Gastrocnemius medialis (tissue), 4 donors: Measurements from ENCODE around the gene KLHDC4. TPM values are rescaled to one million over a fixed set of nuclear protein-coding genes. Genes with fewer than 3 reads are reported as not detected.

Experiments
- ATAC-seq, 2 donors: fragments of 150-250 bp; one replicate each; pipeline ENCODE4 v1.9.1; 2016
- DNase-seq, 2 donors: peaks; one replicate each; pipeline ENCODE4 v3.0.0-alpha.2; 2019
- H3K27ac ChIP-seq, 4 donors: fragments of 200-600 bp; sonication (generic); 1 replicate in 1 of 4; 2 replicates in 3 of 4; pipeline ENCODE4 v1.5.1; 2016 to 2018; ENCODE audit warnings: mild to moderate bottlenecking in 2 of 4, moderate library complexity in 1 of 4
- H3K27me3 ChIP-seq, 3 donors: fragments of 200-600 bp; sonication (generic) in 2 of 3; 1 replicate in 1 of 3; 2 replicates in 2 of 3; pipeline versions ENCODE4 v1.5.1 to v1.6.0; 2016 to 2019; ENCODE audit warnings: mild to moderate bottlenecking in 1 of 3, moderate library complexity in 1 of 3
- H3K36me3 ChIP-seq, 2 donors: fragments of 200-600 bp; sonication (generic) in 1 of 2; one replicate each; pipeline ENCODE4 v1.5.1; 2017 to 2018
- H3K4me1 ChIP-seq, 2 donors: fragments of 200-600 bp; sonication (generic) in 1 of 2; one replicate each; pipeline ENCODE4 v1.5.1; 2016 to 2017; ENCODE audit warnings: mild to moderate bottlenecking in 2 of 2
- H3K4me3 ChIP-seq, 4 donors: fragments of 200-600 bp; sonication (generic) in 3 of 4; 1 replicate in 1 of 4; 2 replicates in 3 of 4; pipeline ENCODE4 v1.5.1; 2016 to 2019; ENCODE audit warnings: mild to moderate bottlenecking in 2 of 4
- H3K9me3 ChIP-seq, 3 donors: fragments of 200-600 bp; sonication (generic) in 2 of 3; 1 replicate in 1 of 3; 2 replicates in 2 of 3; pipeline ENCODE4 v1.5.1; 2016 to 2019
- POLR2A ChIP-seq, 2 donors: fragments of 450-650 bp; IDR thresholded peaks; one replicate each; pipeline ENCODE4 v1.6.1; 2017; ENCODE audit warnings: antibody characterized with exemption in 2 of 2, mild to moderate bottlenecking in 2 of 2, moderate library complexity in 2 of 2
- in situ Hi-C, 4 donors: fragments of 200-750 bp; cut with MboI; loops; one replicate each; pipeline versions ENCODE4 v1.15.0 to v1.8.0; 2017; ENCODE audit warnings: low sequenced_read_pairs in 4 of 4
- intact Hi-C: fragments of 100-400 bp; cut with DNase I; formaldehyde crosslinking; loops from one replicate; pipeline ENCODE4 v1.15.1; 2023; ENCODE audit warnings: low total_unique reads
- total RNA-seq, 4 donors: library from RNA; depleted of rRNA; stranded (reverse); fragments of >200 nt; gene quantifications; one replicate each; pipeline versions ENCODE4 v1.1.0 to v1.2.3, GENCODE V29; 2016
- TF ChIP-seq, protein P1 (sequence below), 5 experiments: fragments of 450-650 bp in 3 of 5; fragments of 200-600 bp in 2 of 5; sonication (generic) in 2 of 5; IDR thresholded peaks in 4 of 5; conservative IDR thresholded peaks in 1 of 5; 1 replicate in 4 of 5; 2 replicates in 1 of 5; pipeline ENCODE4 v1.5.1; 2016 to 2019; ENCODE audit warnings: antibody characterized with exemption in 5 of 5, mild to moderate bottlenecking in 3 of 5, moderate library complexity in 3 of 5

Gene KLHDC4
- total RNA-seq, 4 donors from 2014 or later, result 8.2 to 12.7 (median 10.4) TPM

DNA sequence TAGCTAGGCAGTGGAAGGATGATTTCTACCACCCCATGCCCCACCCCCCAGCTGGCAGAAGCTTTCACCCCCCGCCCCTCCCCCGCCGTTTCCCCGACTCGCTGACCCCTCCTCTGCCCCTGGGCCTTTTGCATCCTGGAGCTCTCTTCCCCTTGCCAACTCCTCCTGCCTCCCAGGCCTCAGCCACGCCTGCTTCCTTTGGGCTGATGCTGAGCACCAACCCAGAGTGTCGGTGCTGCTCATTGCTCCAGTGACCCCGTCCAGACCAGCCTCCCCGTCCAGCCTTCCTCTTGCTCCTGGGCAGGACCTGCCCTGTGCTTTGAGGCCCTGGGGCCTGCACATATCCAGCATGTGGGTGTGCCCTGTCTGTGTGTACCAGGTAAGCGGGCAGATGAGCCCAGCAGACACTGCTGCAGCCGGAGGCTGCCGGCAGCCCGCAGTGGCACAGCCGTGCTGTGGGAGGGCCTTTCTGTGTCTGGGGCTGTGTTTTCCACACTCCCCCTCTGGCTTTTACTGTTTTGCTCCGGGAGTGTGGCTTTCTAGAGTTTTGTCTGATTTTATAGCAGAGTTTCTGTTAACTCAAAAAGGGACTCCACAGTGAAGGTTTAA is 90.6 kb downstream of the KLHDC4 start:
- DNase-seq, result no peak
- no peak overlapping the region for H3K27ac ChIP-seq
- H3K9me3 ChIP-seq, result no peaks in the 10 kb centered on the region
- TF ChIP-seq POLR2A (IDR thresholded peaks at IDR 0.05), result no peak
- TF ChIP-seq, protein P1, sequence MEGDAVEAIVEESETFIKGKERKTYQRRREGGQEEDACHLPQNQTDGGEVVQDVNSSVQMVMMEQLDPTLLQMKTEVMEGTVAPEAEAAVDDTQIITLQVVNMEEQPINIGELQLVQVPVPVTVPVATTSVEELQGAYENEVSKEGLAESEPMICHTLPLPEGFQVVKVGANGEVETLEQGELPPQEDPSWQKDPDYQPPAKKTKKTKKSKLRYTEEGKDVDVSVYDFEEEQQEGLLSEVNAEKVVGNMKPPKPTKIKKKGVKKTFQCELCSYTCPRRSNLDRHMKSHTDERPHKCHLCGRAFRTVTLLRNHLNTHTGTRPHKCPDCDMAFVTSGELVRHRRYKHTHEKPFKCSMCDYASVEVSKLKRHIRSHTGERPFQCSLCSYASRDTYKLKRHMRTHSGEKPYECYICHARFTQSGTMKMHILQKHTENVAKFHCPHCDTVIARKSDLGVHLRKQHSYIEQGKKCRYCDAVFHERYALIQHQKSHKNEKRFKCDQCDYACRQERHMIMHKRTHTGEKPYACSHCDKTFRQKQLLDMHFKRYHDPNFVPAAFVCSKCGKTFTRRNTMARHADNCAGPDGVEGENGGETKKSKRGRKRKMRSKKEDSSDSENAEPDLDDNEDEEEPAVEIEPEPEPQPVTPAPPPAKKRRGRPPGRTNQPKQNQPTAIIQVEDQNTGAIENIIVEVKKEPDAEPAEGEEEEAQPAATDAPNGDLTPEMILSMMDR (IDR thresholded peaks at IDR 0.05 in 4 of 5, conservative IDR thresholded peaks at IDR 0.05 in 1 of 5), result no peak
- no peak overlapping the region for H3K4me3 ChIP-seq
- intact Hi-C loops (no loop called here), in situ Hi-C loops (no loop called here)
- H3K36me3 ChIP-seq, result no peaks in the 10 kb centered on the region
- H3K4me1 ChIP-seq, result no peaks in the 10 kb centered on the region
- ATAC-seq, result no peak
- peaks cover 10 to 17% (median 16%) of the 10 kb centered on the region in 3 donors for H3K27me3 ChIP-seq

DNA sequence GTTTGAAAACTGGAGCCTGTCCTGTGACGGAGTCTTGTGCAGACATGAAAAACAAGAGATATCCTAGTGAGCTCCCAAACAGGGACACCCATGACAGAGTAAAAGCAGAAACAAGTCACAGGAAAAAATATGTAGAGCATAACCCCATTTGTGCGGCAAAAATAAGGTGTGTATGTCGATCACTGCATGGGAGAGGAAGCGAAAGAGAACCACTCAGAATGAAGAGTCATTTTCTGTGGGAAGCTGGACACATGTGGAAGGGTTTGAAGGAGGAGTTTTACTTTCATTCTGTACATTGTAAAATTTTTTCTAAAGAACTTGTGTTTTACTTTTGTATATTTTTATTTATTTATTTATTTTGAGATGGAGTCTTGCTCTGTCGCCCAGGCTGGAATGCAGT is 91.4 kb downstream of the KLHDC4 start:
- Histone ChIP-seq H3K9me3 (no peaks in the 10 kb centered on the region), H3K27ac (no peak overlapping the region), H3K27me3 (peaks cover 9 to 13% (median 10%) of the 10 kb centered on the region in 3 donors), H3K4me1 (no peaks in the 10 kb centered on the region), H3K36me3 (no peaks in the 10 kb centered on the region), H3K4me3 (no peak overlapping the region)
- intact Hi-C loops, result no loop called here
- DNase-seq (no peak), ATAC-seq (no peak)
- TF ChIP-seq POLR2A (IDR thresholded peaks at IDR 0.05), result no peak
- TF ChIP-seq, protein P1 (IDR thresholded peaks at IDR 0.05 in 4 of 5, conservative IDR thresholded peaks at IDR 0.05 in 1 of 5), result no peak
- in situ Hi-C loops, result no loop called here

DNA sequence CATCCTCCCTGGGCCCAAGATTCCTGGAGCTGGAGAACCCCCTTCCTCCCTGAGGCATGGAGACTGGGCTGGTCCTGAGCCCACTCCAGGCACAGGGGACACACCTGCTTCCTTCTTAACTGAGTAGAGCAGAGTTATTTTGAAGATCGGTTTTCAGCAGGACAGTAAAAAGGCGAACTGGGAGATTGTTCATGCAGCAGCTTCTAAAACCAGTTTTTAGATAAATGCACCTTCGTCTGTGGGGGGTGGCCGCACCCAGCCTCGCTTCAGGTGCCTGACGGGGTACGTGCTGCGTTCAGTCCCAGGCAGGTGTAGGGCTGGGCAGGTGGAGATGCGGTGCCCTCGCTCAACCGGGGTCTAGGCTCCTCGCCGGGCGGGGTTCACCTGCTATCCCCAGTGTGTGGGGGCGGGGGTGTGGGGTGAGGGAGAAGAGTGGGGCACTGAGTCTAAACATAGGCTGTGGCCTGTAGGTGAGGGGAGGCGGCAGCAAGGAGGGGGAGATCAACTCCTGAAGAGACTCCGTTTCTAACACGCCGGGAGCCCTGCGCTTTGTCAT is 94.0 kb downstream of the KLHDC4 start:
- intact Hi-C loops (no loop called here), in situ Hi-C loops (no loop called here)
- no peaks in the 10 kb centered on the region for H3K36me3 ChIP-seq
- TF ChIP-seq POLR2A (IDR thresholded peaks at IDR 0.05), result no peak
- TF ChIP-seq, protein P1 (IDR thresholded peaks at IDR 0.05 in 4 of 5, conservative IDR thresholded peaks at IDR 0.05 in 1 of 5), result no peak
- no peak for ATAC-seq
- no peak overlapping the region for H3K4me3 ChIP-seq
- H3K27me3 ChIP-seq, result peaks cover 4 to 14% (median 7%) of the 10 kb centered on the region in 3 donors
- no peak for DNase-seq
- H3K4me1 ChIP-seq, result no peaks in the 10 kb centered on the region
- no peak overlapping the region for H3K27ac ChIP-seq
- H3K9me3 ChIP-seq, result no peaks in the 10 kb centered on the region

DNA sequence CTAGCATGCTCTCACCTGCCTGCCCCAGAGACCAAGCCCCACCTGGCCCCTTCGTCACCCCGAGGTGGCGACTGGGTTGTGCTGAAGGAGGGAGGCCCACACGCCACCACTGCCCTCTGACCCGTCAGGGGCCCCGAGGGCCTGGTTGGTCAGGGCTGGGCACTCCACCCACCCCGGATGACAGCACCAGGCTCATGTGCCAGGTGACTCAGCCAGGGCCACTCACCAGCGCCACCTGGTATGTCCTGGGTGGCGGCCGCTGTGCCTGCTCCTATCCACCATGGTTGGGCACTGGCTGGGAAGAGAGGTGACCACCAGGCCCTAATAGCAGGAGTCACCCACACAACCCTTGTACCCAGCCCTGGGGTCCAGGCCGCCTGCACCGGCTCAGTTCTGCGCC is 94.6 kb downstream of the KLHDC4 start:
- ATAC-seq (no peak), DNase-seq (no peak)
- no peaks in the 10 kb centered on the region for H3K4me1 ChIP-seq
- no peak overlapping the region for H3K27ac ChIP-seq
- no peaks in the 10 kb centered on the region for H3K36me3 ChIP-seq
- H3K4me3 ChIP-seq, result no peak overlapping the region
- TF ChIP-seq, protein P1 (IDR thresholded peaks at IDR 0.05 in 4 of 5, conservative IDR thresholded peaks at IDR 0.05 in 1 of 5), result no peak
- TF ChIP-seq POLR2A (IDR thresholded peaks at IDR 0.05), result no peak
- peaks cover 4 to 14% (median 7%) of the 10 kb centered on the region in 3 donors for H3K27me3 ChIP-seq
- in situ Hi-C loops, result no loop called here
- no peaks in the 10 kb centered on the region for H3K9me3 ChIP-seq
- intact Hi-C loops, result no loop called here
